CD4-positive, alpha-beta T cell treated with Interleukin-10 for 1 hour (primary cell): ENCODE data around the gene ACSS1.
"Not testable (repeated sequence)": the region's sequence is repeated elsewhere in the genome, so short reads cannot be mapped to it uniquely, and the experiment has no call there.

Experiments
- DNase-seq: peaks from one replicate; pipeline ENCODE4 v3.0.0-alpha.2; 2020

Gene ACSS1

DNA sequence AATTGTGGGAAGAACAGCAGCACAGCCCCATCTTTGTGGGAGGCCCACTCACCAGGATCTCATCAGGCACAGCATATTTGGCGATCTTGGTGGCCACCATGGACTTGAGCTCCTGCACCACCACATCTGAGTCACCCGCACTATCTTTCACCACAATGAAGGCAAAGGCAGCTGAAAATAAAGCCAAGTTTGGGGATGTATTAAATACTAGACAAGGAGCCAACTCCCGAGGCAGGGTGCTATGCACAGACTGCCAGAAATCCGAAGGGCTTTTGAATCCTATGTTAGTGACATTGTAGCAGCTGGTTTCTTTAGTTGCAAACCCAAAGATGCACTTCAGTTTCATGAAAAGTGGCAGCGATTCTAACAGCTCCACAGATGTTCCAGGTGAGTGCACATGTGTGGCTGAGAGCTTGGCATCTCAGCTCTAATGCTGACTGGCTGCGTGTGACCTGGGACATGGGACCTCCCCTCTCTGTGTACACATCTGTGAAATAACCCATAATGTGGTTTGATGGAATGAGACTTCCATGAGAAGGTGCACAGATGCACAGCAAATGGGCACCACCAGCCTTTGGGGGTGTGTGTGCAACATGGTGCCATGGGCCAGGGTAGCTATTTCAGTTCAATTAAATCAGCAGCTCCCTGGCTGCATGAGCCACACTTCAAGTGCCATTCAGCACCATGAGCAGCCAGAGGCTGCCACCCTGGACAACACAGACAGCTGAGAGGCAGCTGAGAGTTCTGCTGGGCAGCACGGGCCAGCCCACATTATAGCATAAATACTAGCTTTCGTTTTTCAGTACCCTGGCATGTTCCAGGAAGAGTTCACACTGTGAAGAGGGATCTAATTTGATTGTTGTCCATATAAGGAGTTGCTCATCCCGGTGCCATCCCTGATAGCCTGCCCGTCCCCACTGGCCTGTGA, 48.5 kb downstream of the ACSS1 start:
- DNase-seq: no peak

DNA sequence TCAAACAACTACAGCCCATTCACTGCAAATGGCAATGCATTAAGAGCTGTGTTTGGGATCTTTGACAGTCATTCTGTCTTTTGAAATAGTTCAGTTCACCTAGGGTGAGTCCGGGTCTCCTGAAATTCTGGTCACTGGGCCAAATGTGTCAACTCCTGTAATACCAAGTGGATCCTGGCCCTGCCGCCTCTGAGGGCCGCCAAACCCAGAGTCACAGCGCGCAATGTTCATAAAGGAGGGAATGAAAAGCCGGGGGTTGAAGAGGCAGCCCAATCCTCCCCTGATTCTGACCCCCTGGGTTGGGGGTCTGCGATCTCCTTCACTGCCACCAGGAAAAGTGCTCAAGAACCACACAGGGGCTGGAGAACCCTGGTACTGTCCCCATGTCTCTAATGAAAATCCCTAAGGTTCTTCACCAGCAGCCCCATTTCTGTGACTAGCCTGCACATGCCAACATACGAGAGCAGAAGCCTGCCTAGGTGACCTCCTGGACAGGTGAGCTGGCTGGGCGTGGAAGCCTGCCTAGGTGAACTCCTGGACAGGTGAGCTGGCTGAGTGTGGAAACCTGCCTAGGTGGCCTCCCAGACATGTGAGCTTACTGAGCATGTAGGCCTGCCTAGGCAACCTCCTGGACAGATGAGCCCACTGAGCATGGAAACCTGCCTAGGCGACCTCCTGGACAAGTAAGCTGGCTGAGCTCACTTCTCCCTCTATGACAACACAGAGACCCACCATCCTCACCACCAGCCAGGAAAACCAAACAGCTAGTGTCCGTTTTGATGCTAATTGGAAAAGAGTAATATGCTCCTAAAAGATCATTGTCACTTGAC, 49.3 kb downstream of the ACSS1 start:
- DNase-seq: no peak

GRCh38 chr20:25007491-25008305, 50.2 kb downstream of the ACSS1 start:
- no peak for DNase-seq

- DNase-seq: no peak
Observed at GRCh38 chr20:25006431-25007167, 51.3 kb downstream of the ACSS1 start.

GRCh38 chr20:25005661-25006060, 52.3 kb downstream of the ACSS1 start:
- DNase-seq: no peak

DNA sequence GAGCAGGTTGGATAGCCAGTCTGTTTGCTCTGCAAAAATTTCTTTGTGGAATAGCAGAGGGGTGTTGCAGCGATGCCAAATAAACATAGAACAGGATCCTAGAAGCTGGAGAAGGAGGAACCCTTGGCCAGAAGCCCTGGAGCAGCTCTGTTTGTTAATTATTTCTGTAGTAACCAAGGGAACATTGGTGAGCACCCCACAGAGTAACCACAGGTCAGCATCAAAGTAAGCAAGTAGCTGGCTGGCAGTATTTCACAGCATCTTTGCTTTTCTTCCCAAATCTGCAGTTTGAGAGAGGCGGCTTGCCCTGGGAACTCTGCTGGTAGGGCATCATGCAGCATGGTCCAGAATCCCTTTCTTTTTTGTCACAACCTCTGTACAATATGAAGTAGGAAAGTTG, 52.7 kb downstream of the ACSS1 start:
- DNase-seq: no peak

GRCh38 chr20:25003002-25003401, 54.9 kb downstream of the ACSS1 start:
- DNase-seq: no peak

DNA sequence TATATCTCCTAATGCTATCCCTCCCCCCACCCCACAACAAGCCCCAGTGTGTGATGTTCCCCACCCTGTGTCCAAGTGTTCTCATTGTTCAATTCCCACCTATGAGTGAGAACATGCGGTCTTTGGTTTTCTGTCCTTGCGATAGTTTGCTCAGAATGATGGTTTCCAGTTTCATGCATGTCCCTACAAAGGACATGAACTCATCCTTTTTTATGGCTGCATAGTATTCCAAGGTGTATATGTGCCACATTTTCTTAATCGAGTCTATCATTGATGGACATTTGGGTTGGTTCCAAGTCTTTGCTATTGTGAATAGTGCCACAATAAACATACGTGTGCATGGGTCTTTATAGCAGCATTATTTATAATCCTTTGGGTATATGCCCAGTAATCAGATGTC, 56.6 kb downstream of the ACSS1 start:
- not testable (repeated sequence) for DNase-seq

DNA sequence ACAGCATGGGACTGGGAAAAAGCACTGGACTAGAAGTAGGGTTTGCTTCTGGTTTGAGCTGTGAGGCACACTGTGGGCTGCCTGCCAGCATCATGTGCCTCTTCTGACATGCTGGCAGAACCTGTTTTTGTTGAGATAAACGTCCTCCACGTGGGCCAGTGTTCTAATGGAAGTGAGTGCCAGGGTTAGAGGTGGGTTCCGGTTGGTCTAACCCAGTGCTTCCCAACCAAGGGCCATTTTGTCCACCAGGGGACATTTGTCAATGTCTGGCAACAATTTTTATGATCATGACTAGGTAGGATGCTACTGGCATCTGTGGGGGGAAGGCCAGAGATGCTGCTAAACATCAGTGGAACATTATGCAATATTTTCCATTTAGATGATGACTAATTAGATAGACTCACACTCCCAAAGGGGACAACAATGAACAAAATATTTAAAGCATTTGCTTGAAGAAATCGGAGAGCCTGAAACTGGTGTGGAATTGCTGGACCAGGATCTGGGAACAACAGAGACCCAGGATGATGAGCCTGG, 57.6 kb downstream of the ACSS1 start:
- DNase-seq: no peak

- no peak for DNase-seq
Observed at GRCh38 chr20:24999568-24999967, 58.4 kb downstream of the ACSS1 start.

DNA sequence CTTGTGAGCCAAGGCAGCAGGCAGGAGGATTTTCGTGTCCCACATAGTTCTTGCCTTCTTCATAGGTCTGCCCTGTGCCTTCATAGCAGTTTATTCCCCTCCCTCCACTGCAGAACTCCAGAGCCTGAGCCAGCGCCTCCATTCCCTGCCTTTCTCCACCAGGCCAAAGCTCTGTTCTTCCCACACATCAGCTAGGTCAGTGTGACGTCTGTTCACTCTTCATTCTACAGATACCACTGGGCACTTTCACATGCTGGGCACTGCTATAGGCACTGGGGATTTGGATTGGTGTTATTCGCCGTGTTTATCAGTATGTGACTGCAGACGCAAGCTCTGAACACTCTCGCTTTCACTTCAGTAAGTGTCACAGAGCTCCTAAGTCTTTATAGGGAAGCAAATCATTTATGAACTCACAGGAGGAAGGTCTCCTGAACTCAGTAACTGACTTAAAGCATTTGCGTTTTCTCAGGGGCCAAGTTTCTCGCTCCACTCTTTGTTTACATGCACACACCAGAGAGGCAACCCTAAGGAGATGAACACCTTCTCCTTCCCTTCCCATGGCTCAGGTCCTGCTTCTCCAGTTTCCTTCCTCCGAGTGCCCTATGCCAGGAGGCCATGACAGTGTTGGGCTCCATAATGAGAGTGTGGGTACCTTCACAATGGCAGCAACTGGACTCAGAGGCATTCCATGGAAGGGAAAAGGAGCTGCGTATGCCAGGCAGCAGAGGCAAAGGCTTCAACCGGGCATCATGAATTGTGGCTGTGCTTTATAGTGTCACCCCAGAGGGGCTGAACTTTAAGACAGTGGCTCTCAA, 59.1 kb downstream of the ACSS1 start:
- no peak for DNase-seq

DNA sequence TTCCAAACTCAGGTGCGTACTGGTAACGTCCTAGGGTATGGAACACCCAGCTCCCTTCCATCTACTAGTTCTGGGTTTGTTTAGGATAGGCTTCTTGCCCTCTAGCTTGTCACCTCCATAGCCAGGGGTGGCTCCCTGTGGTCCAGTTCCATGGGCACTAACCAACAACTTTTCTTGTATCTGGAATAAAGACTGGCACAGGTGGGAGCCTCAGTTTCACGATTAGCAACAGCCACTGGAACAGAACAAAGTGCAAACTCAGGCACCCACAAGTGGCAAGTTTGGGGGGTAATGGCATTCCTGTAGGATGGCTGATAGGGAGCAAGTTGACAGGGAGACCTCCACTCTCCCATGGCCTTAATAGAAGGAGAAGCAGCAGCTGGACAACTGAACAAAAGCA, 59.8 kb downstream of the ACSS1 start:
- DNase-seq: no peak

DNA sequence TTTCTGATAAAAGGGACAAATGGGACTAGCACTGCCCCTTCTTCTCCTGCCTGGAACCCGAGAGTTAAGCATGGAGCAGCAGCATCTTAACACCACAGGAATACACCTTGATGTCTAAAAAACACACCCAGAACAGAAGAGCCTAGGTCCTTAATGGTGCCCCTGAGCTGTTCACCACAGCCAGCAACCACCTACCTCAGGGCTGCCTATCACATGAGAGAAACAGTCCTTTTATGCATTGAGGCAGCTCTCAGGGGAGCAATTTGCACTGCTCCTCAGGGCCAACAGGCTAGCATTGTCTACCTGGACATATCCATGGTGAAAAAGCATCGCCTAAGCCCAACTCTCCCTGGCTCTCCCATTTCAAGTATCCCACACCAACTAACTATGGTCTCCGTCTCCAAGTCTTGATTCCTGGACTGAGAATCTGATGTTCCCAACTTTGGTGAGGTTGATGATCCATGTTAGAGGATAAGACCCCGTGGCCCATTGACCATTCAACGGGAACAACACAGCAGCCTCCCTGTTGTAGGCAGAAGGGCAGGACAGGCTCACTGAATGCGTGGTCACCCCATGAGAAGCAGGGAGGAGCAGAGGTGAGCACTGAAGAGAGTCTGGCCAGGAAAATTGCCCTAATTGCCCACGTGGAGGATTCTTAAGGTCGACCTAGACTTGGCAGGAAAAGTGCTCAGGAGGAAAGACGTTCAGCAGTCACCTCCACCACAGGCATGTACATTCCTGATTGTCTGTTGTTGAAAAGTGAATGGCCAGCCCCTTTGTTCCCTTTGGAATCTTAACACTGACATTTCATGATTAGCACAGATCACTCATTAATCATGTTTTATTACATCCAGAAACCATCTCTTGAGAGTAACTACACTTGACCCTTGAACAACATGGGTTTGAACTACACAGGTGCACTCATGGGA, 61.2 kb downstream of the ACSS1 start:
- no peak for DNase-seq

DNA sequence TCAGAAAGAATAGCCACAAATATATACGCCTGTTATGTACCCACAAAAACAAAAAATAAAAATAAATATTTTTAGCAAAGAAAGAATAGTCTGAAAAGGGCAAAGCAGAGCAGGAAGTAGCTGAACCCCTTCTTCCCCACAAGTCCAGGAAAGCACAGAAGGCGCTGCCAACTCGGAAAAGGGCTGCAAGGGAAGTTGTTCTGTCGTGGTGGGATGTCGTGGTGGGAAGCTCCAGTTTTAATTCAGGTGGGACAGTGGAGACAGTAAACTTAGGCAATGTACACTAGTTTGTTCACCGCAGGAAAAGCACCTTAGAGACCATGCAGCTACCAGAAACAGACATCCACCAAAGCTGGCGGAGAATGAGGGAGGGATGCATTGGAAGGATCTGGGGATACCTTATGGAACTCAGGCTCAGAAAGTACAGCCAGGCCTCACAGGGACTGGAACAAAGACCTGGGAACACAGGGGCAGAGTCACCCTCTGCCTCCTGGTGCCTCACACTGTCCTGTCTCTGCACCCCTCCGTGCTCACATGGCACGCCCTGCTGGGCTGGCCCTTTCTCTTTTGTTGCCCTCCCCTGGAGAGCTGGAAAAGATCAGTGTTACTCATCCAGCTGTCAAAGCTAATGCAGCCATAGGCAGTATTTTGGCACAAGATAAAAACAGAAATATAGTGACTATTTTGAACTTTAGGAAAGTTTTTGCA, 62.0 kb downstream of the ACSS1 start:
- DNase-seq: no peak

DNA sequence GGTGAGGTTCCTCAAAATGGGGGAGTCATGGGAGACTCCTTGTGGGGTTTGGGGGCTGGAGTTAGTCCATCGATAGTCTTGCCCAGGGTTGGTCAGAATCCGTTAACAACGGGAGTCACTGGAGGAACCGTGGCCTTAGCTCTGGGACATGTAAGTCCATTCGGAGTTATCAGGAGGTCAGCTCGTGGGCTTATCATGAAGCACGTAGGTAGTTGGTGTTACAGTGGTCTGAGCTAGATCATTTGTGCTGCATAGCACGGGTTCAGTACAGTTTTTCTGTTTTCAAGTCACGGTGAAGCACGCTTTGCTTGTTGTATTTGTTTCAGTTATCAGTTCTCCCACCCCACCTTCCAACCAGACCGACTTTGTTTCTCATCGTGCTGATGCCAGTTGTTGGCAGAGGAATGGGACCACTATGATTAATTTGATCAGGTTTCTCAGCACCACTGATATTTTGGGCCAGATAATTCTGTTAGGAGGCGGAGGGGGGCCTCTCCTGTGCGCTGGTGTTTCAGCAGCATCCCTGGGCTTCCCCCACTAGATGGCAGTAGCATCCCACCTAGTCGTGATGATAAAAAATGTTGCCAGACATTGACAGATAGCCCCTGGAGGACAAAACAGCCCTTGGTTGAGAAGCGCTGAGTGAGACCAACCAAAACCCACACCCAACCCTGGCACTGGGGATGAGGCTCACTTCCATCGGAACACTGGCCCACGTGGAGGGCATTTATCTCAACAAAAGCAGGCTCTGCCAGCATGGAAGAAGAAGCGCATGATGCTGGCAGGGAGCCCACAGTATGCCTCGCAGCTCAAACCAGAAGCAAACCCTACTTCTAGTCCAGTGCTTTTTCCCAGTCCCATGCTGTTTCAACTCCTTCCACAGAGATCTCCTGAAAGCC, 63.2 kb downstream of the ACSS1 start:
- peak; percentile 91 for DNase-seq

DNA sequence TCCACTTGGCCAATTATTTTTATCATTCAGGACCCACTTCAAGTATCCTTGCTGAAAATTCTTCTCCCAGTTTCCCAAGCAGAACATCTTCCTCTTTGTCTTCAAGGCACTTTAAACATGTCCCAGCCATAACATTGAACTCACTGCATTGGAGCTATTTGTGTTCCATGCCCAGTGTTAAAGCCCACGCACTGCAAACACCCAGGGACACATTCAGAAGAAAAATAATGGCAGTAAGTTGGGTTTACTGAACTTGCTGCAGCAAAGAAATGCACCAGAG, 63.8 kb downstream of the ACSS1 start:
- no peak for DNase-seq

GRCh38 chr20:24993337-24994185, 64.4 kb downstream of the ACSS1 start:
- DNase-seq: no peak
